ENCODE results near the gene UPF1. TPM values are rescaled to one million over a fixed set of nuclear protein-coding genes. Genes with fewer than 3 reads are reported as not detected.

Gene UPF1
- total RNA-seq, 1 donor from 2014 or later, result 46.3 TPM

DNA sequence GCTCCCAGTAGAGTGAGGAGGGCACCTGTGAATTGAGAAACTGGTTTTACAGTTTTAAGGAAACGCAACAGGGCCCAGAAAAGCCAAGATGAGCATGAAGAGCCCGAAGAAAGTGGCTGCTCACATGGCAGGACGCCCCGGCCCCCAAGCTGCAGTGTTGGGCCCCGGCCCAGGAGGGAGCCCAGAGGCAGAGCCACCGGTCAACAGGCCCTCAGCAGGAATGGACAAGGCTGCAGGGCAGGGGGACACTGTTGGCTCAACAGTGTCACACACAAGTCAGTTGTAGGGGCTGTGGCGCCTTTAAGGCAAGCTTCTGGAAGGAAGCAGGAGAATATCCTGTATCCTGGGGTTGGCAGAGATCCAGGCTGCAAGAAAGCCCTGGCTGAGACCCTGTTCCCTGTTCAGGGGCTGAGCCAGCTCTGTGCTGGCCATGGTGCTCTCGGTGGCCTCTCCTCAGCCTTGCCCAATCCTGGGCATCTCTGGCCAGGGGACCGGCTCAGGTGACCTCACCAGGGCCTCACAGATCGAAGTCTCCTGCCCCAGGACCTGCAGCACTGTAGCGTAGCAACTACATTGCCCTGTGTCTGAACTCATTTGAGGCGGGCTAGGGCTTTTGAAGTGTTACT lies 28.0 kb downstream of the UPF1 start:
- Mint-ChIP-seq H3K36me3 (ENCODE audit: unreplicated experiment) (no peaks in the 10 kb centered on the region), H3K27ac (ENCODE audit: unreplicated experiment) (no peak overlapping the region), H3K27me3 (ENCODE audit: unreplicated experiment) (peaks cover 2% of the 10 kb centered on the region), H3K4me3 (ENCODE audit: unreplicated experiment) (no peak overlapping the region), H3K9me3 (ENCODE audit: unreplicated experiment) (peaks cover 6% of the 10 kb centered on the region), H3K4me1 (ENCODE audit: low read depth, unreplicated experiment) (no peaks in the 10 kb centered on the region)
- no peak for DNase-seq
- TF ChIP-seq, protein P1, sequence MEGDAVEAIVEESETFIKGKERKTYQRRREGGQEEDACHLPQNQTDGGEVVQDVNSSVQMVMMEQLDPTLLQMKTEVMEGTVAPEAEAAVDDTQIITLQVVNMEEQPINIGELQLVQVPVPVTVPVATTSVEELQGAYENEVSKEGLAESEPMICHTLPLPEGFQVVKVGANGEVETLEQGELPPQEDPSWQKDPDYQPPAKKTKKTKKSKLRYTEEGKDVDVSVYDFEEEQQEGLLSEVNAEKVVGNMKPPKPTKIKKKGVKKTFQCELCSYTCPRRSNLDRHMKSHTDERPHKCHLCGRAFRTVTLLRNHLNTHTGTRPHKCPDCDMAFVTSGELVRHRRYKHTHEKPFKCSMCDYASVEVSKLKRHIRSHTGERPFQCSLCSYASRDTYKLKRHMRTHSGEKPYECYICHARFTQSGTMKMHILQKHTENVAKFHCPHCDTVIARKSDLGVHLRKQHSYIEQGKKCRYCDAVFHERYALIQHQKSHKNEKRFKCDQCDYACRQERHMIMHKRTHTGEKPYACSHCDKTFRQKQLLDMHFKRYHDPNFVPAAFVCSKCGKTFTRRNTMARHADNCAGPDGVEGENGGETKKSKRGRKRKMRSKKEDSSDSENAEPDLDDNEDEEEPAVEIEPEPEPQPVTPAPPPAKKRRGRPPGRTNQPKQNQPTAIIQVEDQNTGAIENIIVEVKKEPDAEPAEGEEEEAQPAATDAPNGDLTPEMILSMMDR (IDR thresholded peaks at IDR 0.05; ENCODE audit: partially characterized antibody, unreplicated experiment), result no peak

DNA sequence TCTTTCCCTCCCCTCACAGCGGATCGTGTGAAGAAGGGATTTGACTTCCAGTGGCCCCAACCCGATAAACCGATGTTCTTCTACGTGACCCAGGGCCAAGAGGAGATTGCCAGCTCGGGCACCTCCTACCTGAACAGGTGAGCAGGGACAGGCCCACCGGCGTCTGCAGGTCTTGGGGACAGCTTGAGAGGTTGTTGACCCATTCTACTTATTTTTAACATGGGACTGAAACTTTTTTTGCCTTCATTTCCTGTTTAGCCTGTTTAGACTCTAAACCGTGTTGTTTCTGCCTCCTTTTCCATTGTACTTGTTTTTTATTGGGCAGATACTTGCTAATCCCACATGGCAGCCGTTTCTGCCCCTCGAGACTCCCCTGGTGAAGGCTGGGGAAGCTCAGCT lies 28.5 kb downstream of the UPF1 start:
- no peak for DNase-seq
- H3K9me3 Mint-ChIP-seq (ENCODE audit: unreplicated experiment), result peaks cover 6% of the 10 kb centered on the region
- no peak overlapping the region for H3K27ac Mint-ChIP-seq (ENCODE audit: unreplicated experiment)
- TF ChIP-seq, protein P1 (IDR thresholded peaks at IDR 0.05; ENCODE audit: partially characterized antibody, unreplicated experiment), result no peak
- no peak overlapping the region for H3K4me3 Mint-ChIP-seq (ENCODE audit: unreplicated experiment)
- peaks cover 2% of the 10 kb centered on the region for H3K27me3 Mint-ChIP-seq (ENCODE audit: unreplicated experiment)
- H3K4me1 Mint-ChIP-seq (ENCODE audit: low read depth, unreplicated experiment), result no peaks in the 10 kb centered on the region
- H3K36me3 Mint-ChIP-seq (ENCODE audit: unreplicated experiment), result no peaks in the 10 kb centered on the region

DNA sequence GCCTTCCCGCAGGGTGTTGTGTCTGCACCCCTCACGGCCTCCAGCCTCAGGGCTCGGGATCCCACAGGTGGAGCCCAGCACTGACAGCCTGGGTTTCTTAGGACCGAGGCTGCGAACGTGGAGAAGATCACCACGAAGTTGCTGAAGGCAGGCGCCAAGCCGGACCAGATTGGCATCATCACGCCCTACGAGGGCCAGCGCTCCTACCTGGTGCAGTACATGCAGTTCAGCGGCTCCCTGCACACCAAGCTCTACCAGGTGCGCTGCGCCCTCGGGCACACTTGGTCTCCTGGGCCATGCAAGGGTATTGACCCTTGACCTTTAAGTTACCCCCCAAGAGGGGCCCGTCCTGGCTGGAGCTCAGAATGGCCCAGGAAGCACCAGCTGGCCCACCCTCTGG lies 29.0 kb downstream of the UPF1 start:
- H3K9me3 Mint-ChIP-seq (ENCODE audit: unreplicated experiment), result peaks cover 5% of the 10 kb centered on the region
- TF ChIP-seq, protein P1 (IDR thresholded peaks at IDR 0.05; ENCODE audit: partially characterized antibody, unreplicated experiment), result no peak
- H3K4me1 Mint-ChIP-seq (ENCODE audit: low read depth, unreplicated experiment), result no peaks in the 10 kb centered on the region
- H3K36me3 Mint-ChIP-seq (ENCODE audit: unreplicated experiment), result no peaks in the 10 kb centered on the region
- no peak for DNase-seq
- H3K27ac Mint-ChIP-seq (ENCODE audit: unreplicated experiment), result no peak overlapping the region
- no peaks in the 10 kb centered on the region for H3K27me3 Mint-ChIP-seq (ENCODE audit: unreplicated experiment)
- H3K4me3 Mint-ChIP-seq (ENCODE audit: unreplicated experiment), result no peak overlapping the region

DNA sequence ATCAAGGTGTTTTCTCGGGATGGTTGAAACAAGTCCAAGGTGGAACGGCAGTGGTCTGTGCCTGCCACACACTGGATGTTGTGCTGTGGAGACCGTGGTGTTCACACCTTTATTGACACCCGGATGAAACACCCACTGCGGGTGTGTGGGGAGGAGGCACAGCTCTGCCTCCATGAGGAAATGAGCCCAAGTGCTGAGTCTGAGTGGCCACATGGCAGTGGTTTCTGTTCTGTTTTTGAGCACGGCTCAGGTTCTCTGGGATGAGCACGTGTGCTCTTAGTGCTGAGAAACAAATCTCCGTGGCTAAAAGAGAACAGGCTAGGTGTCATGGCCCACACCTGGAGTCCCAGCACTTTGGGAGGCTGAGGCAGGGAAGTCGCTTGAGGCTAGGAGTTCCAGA lies 29.5 kb downstream of the UPF1 start:
- Mint-ChIP-seq H3K9me3 (ENCODE audit: unreplicated experiment) (peaks cover 5% of the 10 kb centered on the region), H3K27ac (ENCODE audit: unreplicated experiment) (no peak overlapping the region), H3K4me3 (ENCODE audit: unreplicated experiment) (no peak overlapping the region), H3K27me3 (ENCODE audit: unreplicated experiment) (no peaks in the 10 kb centered on the region), H3K4me1 (ENCODE audit: low read depth, unreplicated experiment) (peaks cover 1% of the 10 kb centered on the region), H3K36me3 (ENCODE audit: unreplicated experiment) (no peaks in the 10 kb centered on the region)
- TF ChIP-seq, protein P1 (IDR thresholded peaks at IDR 0.05; ENCODE audit: partially characterized antibody, unreplicated experiment), result no peak
- no peak for DNase-seq

DNA sequence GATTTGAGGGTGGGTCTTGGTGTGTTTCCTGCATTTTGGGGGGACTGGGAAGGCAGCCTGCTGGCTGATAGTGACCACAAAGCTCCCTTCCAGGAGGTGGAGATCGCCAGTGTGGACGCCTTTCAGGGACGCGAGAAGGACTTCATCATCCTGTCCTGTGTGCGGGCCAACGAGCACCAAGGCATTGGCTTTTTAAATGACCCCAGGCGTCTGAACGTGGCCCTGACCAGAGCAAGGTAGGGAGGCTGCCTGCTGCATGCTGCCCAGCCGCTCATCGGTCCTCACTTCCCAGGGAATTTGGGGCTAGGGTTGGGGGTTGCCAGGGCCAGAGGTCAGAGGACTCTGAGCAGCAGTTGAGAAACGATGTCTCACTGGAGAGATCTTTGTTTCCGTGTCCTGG lies 30.2 kb downstream of the UPF1 start:
- Mint-ChIP-seq H3K4me3 (ENCODE audit: unreplicated experiment) (no peak overlapping the region), H3K9me3 (ENCODE audit: unreplicated experiment) (peaks cover 7% of the 10 kb centered on the region), H3K36me3 (ENCODE audit: unreplicated experiment) (no peaks in the 10 kb centered on the region), H3K4me1 (ENCODE audit: low read depth, unreplicated experiment) (peaks cover 1% of the 10 kb centered on the region), H3K27me3 (ENCODE audit: unreplicated experiment) (no peaks in the 10 kb centered on the region), H3K27ac (ENCODE audit: unreplicated experiment) (no peak overlapping the region)
- TF ChIP-seq, protein P1 (IDR thresholded peaks at IDR 0.05; ENCODE audit: partially characterized antibody, unreplicated experiment), result no peak
- DNase-seq, result no peak

Data from glutamatergic neuron (in vitro differentiated cells).